Ishikawa (cell line): ENCODE data around the gene CHST9.

Experiments used
- MAX ChIP-seq: IDR thresholded peaks from 2 replicates; pipeline ENCODE4 v1.6.1; 2012
- REST ChIP-seq: IDR thresholded peaks from 2 replicates; pipeline ENCODE4 v1.6.1; 2012; ENCODE audit warnings: low read depth, mild to moderate bottlenecking
- YY1 ChIP-seq: IDR thresholded peaks from 2 replicates; pipeline ENCODE4 v1.6.1; 2012; ENCODE audit warnings: low read depth

GRCh38 chr18:27075828-27076227 lies 109.3 kb downstream of the CHST9 start:
- no peak for TF ChIP-seq REST
- TF ChIP-seq MAX: no peak
- TF ChIP-seq YY1: no peak
